Stimulated activated CD4-positive, alpha-beta T cell treated with anti-CD3 and anti-CD28 coated beads, Interleukin-1b, Interleukin-23, amount 100 ng/mL, for 1 hour (primary cell): ENCODE data around the gene FGGY.
"Not testable (repeated sequence)": the region's sequence is repeated elsewhere in the genome, so short reads cannot be mapped to it uniquely, and the experiment has no call there.

Experiments
- DNase-seq, 2 donors: peaks; one replicate each; pipeline ENCODE4 v3.0.0-alpha.2; 2020; ENCODE audit warnings: low read depth in 2 of 2

FGGY gene

GRCh38 chr1:59350521-59350920, 53.6 kb downstream of the FGGY start:
- no peak for DNase-seq

GRCh38 chr1:59352065-59352464, 55.2 kb downstream of the FGGY start:
- DNase-seq = no peak

DNA sequence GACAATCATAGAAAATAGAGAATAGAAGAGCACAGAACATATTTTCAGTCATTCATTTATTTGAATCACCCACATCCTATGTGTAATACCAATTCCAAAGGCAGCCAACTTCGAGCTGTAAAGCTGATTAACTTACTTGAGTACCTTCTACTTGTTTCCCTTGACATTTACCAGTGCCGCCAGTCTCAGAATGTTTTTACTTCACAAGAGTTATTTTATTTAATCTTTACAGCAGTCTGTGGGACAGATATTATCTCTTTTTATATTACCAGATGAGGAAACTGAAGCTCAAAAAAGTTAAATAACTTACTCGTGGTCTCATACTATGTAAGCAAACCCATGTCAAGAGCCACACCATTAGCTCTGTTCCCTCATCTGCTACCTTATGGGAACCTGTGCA, 56.6 kb downstream of the FGGY start:
- no peak for DNase-seq

GRCh38 chr1:59354239-59354638, 57.3 kb downstream of the FGGY start:
- not testable (repeated sequence) for DNase-seq

DNA sequence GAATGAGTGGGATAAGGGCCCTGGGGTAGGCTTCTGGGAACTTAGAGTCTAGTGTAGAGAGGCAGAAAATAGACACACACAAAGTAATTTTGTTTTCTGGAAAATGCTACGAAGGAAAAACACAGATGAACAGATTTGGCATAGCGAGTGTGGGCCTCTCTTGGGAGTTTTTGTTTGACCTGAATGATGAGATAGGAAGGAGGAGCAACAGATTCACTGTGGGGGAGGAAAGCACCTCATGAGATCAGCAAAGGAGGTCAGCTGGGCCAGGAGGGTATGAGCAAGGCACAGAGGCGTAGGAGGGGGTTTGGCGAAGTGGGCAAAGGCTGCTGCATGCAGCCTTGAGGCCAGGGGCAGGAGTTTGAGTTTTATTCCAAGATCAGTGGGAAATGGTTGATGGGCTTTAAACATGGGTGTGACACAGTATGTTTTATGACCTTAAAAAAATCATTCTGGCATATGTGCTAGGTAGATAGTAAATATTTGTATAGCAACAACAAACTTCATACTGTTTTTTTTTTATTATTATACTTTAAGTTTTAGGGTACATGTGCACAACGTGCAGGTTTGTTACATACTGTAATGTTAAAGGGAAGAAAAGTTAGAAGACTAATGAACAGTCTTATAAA, 57.9 kb downstream of the FGGY start:
- no peak for DNase-seq

DNA sequence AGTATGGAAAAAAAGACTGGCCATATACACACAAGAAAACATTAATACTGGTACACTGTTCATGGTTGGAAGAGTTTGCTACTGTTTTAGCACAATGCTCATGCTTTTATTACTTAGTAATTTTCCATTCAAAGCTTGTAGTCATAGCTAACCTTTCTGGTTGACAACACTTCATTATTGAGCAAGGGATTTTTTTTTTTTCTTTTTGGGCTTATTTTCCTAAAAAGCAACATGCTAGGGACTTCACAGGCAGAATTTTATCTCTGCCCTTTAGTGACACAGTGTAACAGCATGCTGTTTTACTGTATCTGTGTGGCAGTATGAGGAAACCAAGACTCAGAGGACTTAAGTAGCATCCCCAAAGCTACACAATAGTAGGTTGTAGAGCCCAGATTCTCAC, 58.5 kb downstream of the FGGY start:
- DNase-seq = no peak

- DNase-seq = no peak
Observed at GRCh38 chr1:59356627-59357026, 59.7 kb downstream of the FGGY start.

GRCh38 chr1:59357645-59358320, 60.9 kb downstream of the FGGY start:
- DNase-seq = no peak

DNA sequence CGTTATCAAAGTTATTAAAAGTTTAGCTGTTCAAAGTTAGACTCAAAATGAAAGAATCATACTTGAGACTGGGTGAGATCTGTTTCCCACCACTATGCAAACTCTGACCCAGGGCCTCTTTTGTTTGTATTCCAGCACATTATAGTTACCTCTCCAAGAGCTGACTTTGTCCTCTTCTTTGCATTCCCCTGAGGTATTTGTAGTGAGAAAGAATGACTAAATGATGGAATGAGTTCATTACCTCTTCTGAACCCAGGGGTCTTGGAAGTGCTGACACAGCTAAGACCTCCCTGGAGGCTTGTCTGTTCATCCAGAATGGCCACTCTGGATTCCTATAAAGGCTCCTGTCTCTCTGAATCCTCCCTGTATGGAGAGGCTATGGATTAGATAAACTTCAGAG, 62.4 kb downstream of the FGGY start:
- DNase-seq = no peak

- DNase-seq = no peak
Observed at GRCh38 chr1:59360170-59360569, 63.3 kb downstream of the FGGY start.

- DNase-seq = no peak
Observed at GRCh38 chr1:59360729-59361128, 63.8 kb downstream of the FGGY start.

GRCh38 chr1:59361766-59362165, 64.9 kb downstream of the FGGY start:
- DNase-seq = no peak

DNA sequence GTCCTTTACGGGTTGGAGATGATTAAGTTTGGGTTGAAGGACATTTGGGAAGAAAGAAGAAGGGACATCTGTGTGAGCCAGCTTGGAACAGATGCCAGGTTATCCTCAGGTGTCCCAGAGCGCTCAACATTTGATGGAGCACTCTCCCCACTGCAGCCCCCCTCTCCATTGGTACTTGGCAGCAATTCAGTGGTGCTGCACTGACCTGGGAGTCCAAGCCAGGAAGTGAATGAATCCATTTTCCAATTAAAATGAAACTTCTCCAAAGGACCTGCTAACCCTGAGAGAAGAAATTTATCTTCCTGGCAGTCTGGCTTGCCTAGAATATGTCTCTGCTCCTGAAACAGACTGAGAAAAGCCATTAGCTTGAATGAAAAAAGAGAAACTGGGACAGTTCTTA, 67.1 kb downstream of the FGGY start:
- no peak for DNase-seq

DNA sequence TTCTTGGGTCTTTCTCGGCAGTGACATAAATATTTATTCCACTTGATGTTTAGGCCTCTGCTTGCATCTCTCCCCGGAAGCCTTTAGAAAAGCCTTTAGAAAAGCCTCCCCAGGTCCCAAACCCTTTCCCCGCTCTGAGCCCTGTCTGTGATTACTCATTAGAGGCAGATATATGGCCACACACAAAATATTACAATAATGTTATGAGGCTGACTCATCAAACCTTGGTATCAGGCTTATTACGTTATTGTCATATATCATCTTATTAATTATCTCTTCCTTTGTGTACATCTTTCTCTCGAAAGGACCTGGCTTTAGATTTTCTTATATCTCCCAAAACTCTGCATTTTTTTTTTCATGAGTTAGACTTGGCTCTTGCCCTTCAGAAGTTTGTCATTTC, 69.5 kb downstream of the FGGY start:
- DNase-seq = no peak

GRCh38 chr1:59367301-59368007, 70.6 kb downstream of the FGGY start:
- DNase-seq = no peak

GRCh38 chr1:59368008-59368670, 71.2 kb downstream of the FGGY start:
- no peak for DNase-seq

DNA sequence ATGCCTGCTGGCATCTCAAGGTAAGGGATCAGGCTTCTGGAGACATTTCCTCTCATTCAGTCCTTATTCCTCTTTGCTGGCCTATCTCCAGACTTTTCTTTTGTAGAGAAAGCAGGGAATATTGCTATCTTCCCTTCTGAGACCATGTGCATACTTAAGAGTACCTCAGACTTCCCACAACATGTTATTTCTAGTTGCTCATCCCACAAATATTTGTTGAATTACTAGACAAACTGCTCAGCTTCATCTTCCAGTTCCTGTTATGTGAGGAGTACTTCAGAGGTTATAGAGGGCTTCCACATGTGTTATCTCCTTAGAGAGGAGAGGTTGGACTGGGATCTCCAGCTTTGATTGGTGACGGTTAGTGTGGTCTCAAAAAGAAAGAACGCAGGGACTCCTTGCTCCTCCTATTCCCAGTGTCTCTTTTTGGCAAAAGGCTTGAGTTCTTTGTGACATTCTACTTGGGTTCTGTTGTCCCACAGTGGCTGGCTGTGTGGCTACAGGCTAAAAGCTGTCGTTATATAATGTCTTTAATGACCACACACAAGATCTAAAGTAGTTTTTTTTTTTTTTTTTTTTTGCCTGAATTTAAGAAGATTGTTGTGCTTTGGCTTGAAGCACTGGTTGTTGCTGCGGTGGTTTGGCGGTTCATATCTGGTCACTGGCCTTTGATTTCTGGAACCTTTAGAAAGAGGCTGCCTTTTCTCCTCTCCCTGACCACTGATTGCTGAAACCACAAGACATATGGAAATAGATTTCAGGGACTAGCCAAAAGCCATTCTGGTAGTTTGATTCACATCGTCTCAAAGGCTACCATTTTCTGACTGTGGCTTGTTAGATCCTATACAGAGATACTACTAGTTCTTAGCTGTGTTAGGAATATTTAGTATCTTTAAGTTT, 78.7 kb downstream of the FGGY start:
- no peak for DNase-seq

- no peak for DNase-seq
Observed at GRCh38 chr1:59377350-59377904, 80.5 kb downstream of the FGGY start.

GRCh38 chr1:59378621-59379370, 81.9 kb downstream of the FGGY start:
- no peak for DNase-seq

DNA sequence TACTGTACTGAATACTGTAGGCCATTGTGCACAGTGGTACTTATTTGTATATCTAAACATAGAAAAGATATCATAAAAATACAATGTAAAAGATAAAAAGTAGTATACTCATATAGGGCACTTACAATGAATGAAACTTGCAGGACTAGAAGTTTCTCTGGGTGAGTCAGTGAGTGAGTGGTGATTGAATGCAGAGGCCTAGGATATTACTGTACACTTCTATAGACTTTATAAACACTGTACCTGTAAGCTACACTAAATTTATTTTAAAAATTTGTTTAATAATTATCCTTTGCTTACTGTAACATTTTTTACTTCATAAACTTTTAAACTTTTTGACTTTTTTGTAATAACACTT, 82.5 kb downstream of the FGGY start:
- DNase-seq = no peak

- DNase-seq = no peak
Observed at GRCh38 chr1:59383963-59384362, 87.1 kb downstream of the FGGY start.
